KMS-11 (cell line): Measurements from ENCODE around the gene UBE2L6.

Experiments
- H2AFZ ChIP-seq: fragments of 200-600 bp; sonication (generic); 2 replicates; pipeline ENCODE4 v1.6.1; 2016; ENCODE audit warnings: antibody characterized with exemption, mixed run types, low read depth
- H3K27ac ChIP-seq: fragments of 200-600 bp; sonication (generic); 2 replicates; pipeline ENCODE4 v1.6.1; 2016; ENCODE audit warnings: mild to moderate bottlenecking, mixed run types
- H3K27me3 ChIP-seq: fragments of 200-600 bp; sonication (generic); 2 replicates; pipeline ENCODE4 v1.6.1; 2017; ENCODE audit warnings: mild to moderate bottlenecking, low read depth, mixed run types, moderate library complexity; ENCODE audit not compliant: insufficient read depth
- H3K36me3 ChIP-seq: fragments of 200-600 bp; sonication (generic); 2 replicates; pipeline ENCODE4 v1.6.1; 2017; ENCODE audit warnings: mild to moderate bottlenecking, mixed run types; ENCODE audit not compliant: insufficient read depth
- H3K4me1 ChIP-seq: fragments of 200-600 bp; sonication (generic); 2 replicates; pipeline ENCODE4 v1.6.1; 2016; ENCODE audit warnings: mild to moderate bottlenecking, low read depth, mixed run types; ENCODE audit not compliant: poor library complexity, severe bottlenecking
- H3K4me2 ChIP-seq: fragments of 200-600 bp; sonication (generic); 2 replicates; pipeline ENCODE4 v1.7.0; 2016; ENCODE audit warnings: mild to moderate bottlenecking, mixed run types
- H3K4me3 ChIP-seq: fragments of 200-600 bp; sonication (generic); IDR thresholded peaks from 2 replicates; pipeline ENCODE4 v1.6.1; 2017; ENCODE audit warnings: low read depth, low read length, mixed read lengths; ENCODE audit not compliant: insufficient read depth
- H3K79me2 ChIP-seq: fragments of 200-600 bp; sonication (generic); 2 replicates; pipeline ENCODE4 v1.6.1; 2016; ENCODE audit warnings: low read depth, mixed run types; ENCODE audit not compliant: insufficient read depth
- H3K9ac ChIP-seq: fragments of 200-600 bp; sonication (generic); 2 replicates; pipeline ENCODE4 v1.6.1; 2016; ENCODE audit warnings: mild to moderate bottlenecking, mixed run types
- H4K20me1 ChIP-seq: fragments of 200-600 bp; sonication (generic); 2 replicates; pipeline ENCODE4 v1.6.1; 2016; ENCODE audit warnings: mild to moderate bottlenecking, mixed run types; ENCODE audit not compliant: insufficient read depth
- CTCF ChIP-seq: fragments of 200-600 bp; sonication (generic); conservative IDR thresholded peaks from 2 replicates; pipeline ENCODE4 v1.6.1; 2017; ENCODE audit warnings: low read depth, mild to moderate bottlenecking, antibody characterized with exemption, low read length, moderate library complexity, mixed read lengths

UBE2L6 gene

GRCh38 chr11:57556041-57556440 lies 11.4 kb downstream of the UBE2L6 start:
- TF ChIP-seq CTCF, result no peak

GRCh38 chr11:57555393-57555792 lies 12.1 kb downstream of the UBE2L6 start:
- Histone ChIP-seq H3K4me2 (no peak overlapping the region), H2AFZ (no peak overlapping the region), H3K27ac (no peak overlapping the region), H3K36me3 (0 out of 2 replicates have a peak, but pooled peaks cover 3% of the 10 kb centered on the region), H3K27me3 (no peaks in the 10 kb centered on the region), H3K79me2 (no peaks in the 10 kb centered on the region), H4K20me1 (no peaks in the 10 kb centered on the region), H3K9ac (no peak overlapping the region), H3K4me1 (no peaks in the 10 kb centered on the region), H3K4me3 (no peak overlapping the region)
- no peak for TF ChIP-seq CTCF

More at GRCh38 chr11:57556041-57556440, 11.4 kb downstream of the UBE2L6 start:
- H3K27ac ChIP-seq, result no peak overlapping the region
- H3K4me1 ChIP-seq, result no peaks in the 10 kb centered on the region
- H3K27me3 ChIP-seq, result no peaks in the 10 kb centered on the region
- 0 out of 2 replicates have a peak, but pooled peaks cover 3% of the 10 kb centered on the region for H3K36me3 ChIP-seq
- no peaks in the 10 kb centered on the region for H3K79me2 ChIP-seq
- no peak overlapping the region for H3K4me2 ChIP-seq
- H4K20me1 ChIP-seq, result no peaks in the 10 kb centered on the region
- no peak overlapping the region for H2AFZ ChIP-seq
- no peak overlapping the region for H3K4me3 ChIP-seq
- no peak overlapping the region for H3K9ac ChIP-seq

GRCh38 chr11:57552479-57552878 lies 15.0 kb downstream of the UBE2L6 start:
- Histone ChIP-seq H3K27ac (no peak overlapping the region), H3K4me3 (no peak overlapping the region), H3K4me1 (peaks cover 7% of the 10 kb centered on the region), H3K36me3 (0 out of 2 replicates have a peak, but pooled peaks cover 3% of the 10 kb centered on the region), H3K9ac (no peak overlapping the region), H3K4me2 (no peak overlapping the region), H4K20me1 (no peaks in the 10 kb centered on the region), H2AFZ (no peak overlapping the region), H3K79me2 (no peaks in the 10 kb centered on the region), H3K27me3 (no peaks in the 10 kb centered on the region)
- TF ChIP-seq CTCF, result no peak

GRCh38 chr11:57551941-57552340 lies 15.5 kb downstream of the UBE2L6 start:
- no peak for TF ChIP-seq CTCF
- H3K36me3 ChIP-seq, result 0 out of 2 replicates have a peak, but pooled peaks cover 3% of the 10 kb centered on the region

GRCh38 chr11:57549983-57550382 lies 17.5 kb downstream of the UBE2L6 start:
- H3K4me3 ChIP-seq, result no peak overlapping the region
- H3K27ac ChIP-seq, result no peak overlapping the region
- H4K20me1 ChIP-seq, result no peaks in the 10 kb centered on the region
- H3K9ac ChIP-seq, result no peak overlapping the region
- H3K36me3 ChIP-seq, result 0 out of 2 replicates have a peak, but pooled peaks cover 3% of the 10 kb centered on the region
- no peaks in the 10 kb centered on the region for H3K27me3 ChIP-seq
- H3K79me2 ChIP-seq, result no peaks in the 10 kb centered on the region
- peaks cover 7% of the 10 kb centered on the region for H3K4me1 ChIP-seq
- H2AFZ ChIP-seq, result no peak overlapping the region
- TF ChIP-seq CTCF, result no peak
- H3K4me2 ChIP-seq, result no peak overlapping the region

More at GRCh38 chr11:57551941-57552340, 15.5 kb downstream of the UBE2L6 start:
- H3K9ac ChIP-seq, result no peak overlapping the region
- H3K27ac ChIP-seq, result no peak overlapping the region
- no peak overlapping the region for H2AFZ ChIP-seq
- no peaks in the 10 kb centered on the region for H4K20me1 ChIP-seq
- peaks cover 7% of the 10 kb centered on the region for H3K4me1 ChIP-seq
- H3K79me2 ChIP-seq, result no peaks in the 10 kb centered on the region
- no peak overlapping the region for H3K4me2 ChIP-seq
- no peaks in the 10 kb centered on the region for H3K27me3 ChIP-seq
- H3K4me3 ChIP-seq, result no peak overlapping the region
